Fibroblast of mammary gland (primary cell): ENCODE data around the gene IGF1R.

Source experiments
- DNase-seq: peaks from one replicate; pipeline ENCODE4 v3.0.0-alpha.2; 2010; ENCODE audit warnings: low read depth
- H3K4me3 ChIP-seq: 2 replicates; pipeline ENCODE4 v1.5.1; 2011; ENCODE audit warnings: low read depth, mild to moderate bottlenecking, low read length, moderate library complexity; ENCODE audit not compliant: control insufficient read depth
- CTCF ChIP-seq: conservative IDR thresholded peaks from 2 replicates; pipeline ENCODE4 v1.5.1; 2011; ENCODE audit warnings: low read depth, low read length, inconsistent platforms; ENCODE audit not compliant: control insufficient read depth, insufficient read depth

IGF1R gene

GRCh38 chr15:98948941-98949340 lies 300.6 kb downstream of the IGF1R start:
- H3K4me3 ChIP-seq: no peak overlapping the region
- TF ChIP-seq CTCF: no peak
- DNase-seq: no peak

- no peak for TF ChIP-seq CTCF
- DNase-seq: no peak
- H3K4me3 ChIP-seq: no peak overlapping the region
Observed at GRCh38 chr15:98949624-98950023, 301.3 kb downstream of the IGF1R start.

GRCh38 chr15:98950248-98950647 lies 301.9 kb downstream of the IGF1R start:
- no peak for TF ChIP-seq CTCF
- no peak overlapping the region for H3K4me3 ChIP-seq
- no peak for DNase-seq

- no peak for TF ChIP-seq CTCF
- DNase-seq: no peak
- H3K4me3 ChIP-seq: no peak overlapping the region
Observed at GRCh38 chr15:98951004-98951403, 302.7 kb downstream of the IGF1R start.

GRCh38 chr15:98951493-98952320 lies 303.4 kb downstream of the IGF1R start:
- no peak for DNase-seq
- no peak overlapping the region for H3K4me3 ChIP-seq
- TF ChIP-seq CTCF: no peak

- no peak overlapping the region for H3K4me3 ChIP-seq
- no peak for DNase-seq
- no peak for TF ChIP-seq CTCF
Observed at GRCh38 chr15:98952381-98952803, 304.1 kb downstream of the IGF1R start.
